ENCODE measurements around the gene UBE2V1. TPM values are rescaled to one million over a fixed set of nuclear protein-coding genes. Genes with fewer than 3 reads are reported as not detected.
A peak's percentile ranks its signal among the peaks of the same experiment; 100 is the strongest.
"Not testable (repeated sequence)": the region's sequence is repeated elsewhere in the genome, so short reads cannot be mapped to it uniquely, and the experiment has no call there.

UBE2V1 gene
- total RNA-seq, 3 donors from 2014 or later = 63.8 to 81.6 (median 79.9) TPM

GRCh38 chr20:50140339-50140859 is 27.4 kb upstream of the UBE2V1 start:
- Histone ChIP-seq H3K9me3 (no peaks in the 10 kb centered on the region), H3K4me3 (no peak overlapping the region), H3K27me3 (no peaks in the 10 kb centered on the region), H3K4me1 (peaks cover 3 to 11% of the 10 kb centered on the region in 2 donors), H3K36me3 (no peaks in the 10 kb centered on the region), H3K27ac (no peak overlapping the region)
- intact Hi-C loops (cut with DNase I; ENCODE audit: low total_unique reads) = no loop called here
- DNase-seq (ENCODE audit: low spot score in 2 of 2) = no peak
- TF ChIP-seq, protein P1, sequence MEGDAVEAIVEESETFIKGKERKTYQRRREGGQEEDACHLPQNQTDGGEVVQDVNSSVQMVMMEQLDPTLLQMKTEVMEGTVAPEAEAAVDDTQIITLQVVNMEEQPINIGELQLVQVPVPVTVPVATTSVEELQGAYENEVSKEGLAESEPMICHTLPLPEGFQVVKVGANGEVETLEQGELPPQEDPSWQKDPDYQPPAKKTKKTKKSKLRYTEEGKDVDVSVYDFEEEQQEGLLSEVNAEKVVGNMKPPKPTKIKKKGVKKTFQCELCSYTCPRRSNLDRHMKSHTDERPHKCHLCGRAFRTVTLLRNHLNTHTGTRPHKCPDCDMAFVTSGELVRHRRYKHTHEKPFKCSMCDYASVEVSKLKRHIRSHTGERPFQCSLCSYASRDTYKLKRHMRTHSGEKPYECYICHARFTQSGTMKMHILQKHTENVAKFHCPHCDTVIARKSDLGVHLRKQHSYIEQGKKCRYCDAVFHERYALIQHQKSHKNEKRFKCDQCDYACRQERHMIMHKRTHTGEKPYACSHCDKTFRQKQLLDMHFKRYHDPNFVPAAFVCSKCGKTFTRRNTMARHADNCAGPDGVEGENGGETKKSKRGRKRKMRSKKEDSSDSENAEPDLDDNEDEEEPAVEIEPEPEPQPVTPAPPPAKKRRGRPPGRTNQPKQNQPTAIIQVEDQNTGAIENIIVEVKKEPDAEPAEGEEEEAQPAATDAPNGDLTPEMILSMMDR (IDR thresholded peaks at IDR 0.05) = no peak
- TF ChIP-seq POLR2A (IDR thresholded peaks at IDR 0.05) (no peak), POLR2AphosphoS5 (IDR thresholded peaks at IDR 0.05) (no peak)

DNA sequence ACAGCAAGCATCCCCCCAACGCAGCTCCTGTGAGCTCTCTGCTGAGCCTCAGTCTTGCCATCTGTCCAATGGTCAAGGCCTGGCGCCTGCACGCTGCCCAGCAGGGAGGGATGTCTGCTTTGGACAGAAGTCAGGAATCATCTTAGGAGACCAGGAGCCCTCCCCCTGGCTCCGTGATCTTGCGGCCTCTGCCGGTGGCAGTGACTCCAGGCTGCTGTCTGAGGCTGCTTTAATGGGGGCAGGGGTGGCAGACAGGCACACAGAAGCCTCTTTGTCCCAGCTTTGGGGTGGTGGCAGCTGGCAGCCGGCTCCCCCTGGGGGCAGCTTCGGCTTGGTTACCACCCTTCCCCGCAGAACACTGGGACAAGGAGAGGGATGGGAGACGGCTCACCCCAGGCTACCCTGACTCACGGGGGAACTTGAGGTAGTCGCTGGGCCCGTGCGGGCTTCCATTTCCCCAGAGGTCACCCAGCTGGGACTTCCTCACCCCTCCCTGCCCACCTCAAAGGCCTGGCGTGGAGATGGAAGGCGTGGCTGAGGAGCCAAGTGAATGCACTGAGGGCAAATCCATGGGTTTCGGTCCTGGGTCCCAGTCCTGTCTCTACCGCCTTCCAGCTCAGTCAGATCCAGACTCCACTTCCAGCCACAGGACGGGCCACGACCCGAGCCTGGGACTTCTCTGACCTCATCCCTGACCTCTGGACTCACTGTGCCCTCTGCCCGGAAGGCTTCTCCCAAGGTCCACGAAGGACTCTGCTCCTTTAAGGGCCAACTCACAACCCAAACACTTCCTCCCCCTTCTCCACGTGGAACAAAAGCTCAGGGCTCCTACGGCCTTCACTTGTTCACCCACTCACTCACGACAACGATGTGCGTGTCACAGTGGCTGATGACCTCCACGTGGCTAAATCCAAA is 25.8 kb upstream of the UBE2V1 start:
- H3K4me3 ChIP-seq = peak overlapping the region in 1 of 3 donors; percentile 17
- no peaks in the 10 kb centered on the region for H3K27me3 ChIP-seq
- peaks cover 0 to 11% of the 10 kb centered on the region in 2 donors for H3K4me1 ChIP-seq
- intact Hi-C loops (cut with DNase I; ENCODE audit: low total_unique reads) = no loop called here
- no peaks in the 10 kb centered on the region for H3K9me3 ChIP-seq
- TF ChIP-seq POLR2A (IDR thresholded peaks at IDR 0.05) (no peak), POLR2AphosphoS5 (IDR thresholded peaks at IDR 0.05) (no peak)
- TF ChIP-seq, protein P1 (IDR thresholded peaks at IDR 0.05) = peak in 1 of 3 donors; percentile 28
- DNase-seq (ENCODE audit: low spot score in 2 of 2) = peak in 1 of 2 donors; percentile 59
- H3K36me3 ChIP-seq = no peaks in the 10 kb centered on the region
- peak overlapping the region; percentile 69 to 86 for H3K27ac ChIP-seq

GRCh38 chr20:50138120-50138478 is 25.1 kb upstream of the UBE2V1 start:
- Histone ChIP-seq H3K4me1 (peaks cover 0 to 11% of the 10 kb centered on the region in 2 donors), H3K27ac (peak overlapping the region; percentile 69 to 86)
- intact Hi-C loops (cut with DNase I; ENCODE audit: low total_unique reads) = no loop called here

DNA sequence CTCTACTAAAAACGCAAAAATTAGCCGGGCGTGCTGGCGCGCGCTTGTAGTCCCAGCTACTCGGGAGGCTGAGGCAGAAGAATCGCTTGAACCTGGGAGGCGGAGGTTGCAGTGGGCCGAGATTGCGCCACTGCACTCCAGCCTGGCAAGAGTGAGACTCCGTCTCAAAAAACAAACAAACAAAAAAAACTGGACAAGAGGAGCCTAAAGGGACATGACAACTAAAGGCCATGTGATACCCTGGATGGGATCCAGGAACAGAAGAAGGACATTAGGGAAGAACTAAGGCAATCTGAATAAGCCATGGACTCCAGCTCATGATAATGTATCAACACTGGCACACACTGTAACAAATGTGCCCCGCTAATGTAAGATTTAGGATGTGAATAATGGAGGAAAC is 24.8 kb upstream of the UBE2V1 start:
- intact Hi-C loops (cut with DNase I; ENCODE audit: low total_unique reads); H3K9me3 ChIP-seq; DNase-seq (ENCODE audit: low spot score in 2 of 2); H3K36me3 ChIP-seq; H3K27me3 ChIP-seq; H3K4me3 ChIP-seq: not testable (repeated sequence)
- peak overlapping the region; percentile 69 to 86 for H3K27ac ChIP-seq
- peak in 2 of 3 donors; percentile 38 to 42 for TF ChIP-seq POLR2AphosphoS5 (IDR thresholded peaks at IDR 0.05)
- H3K4me1 ChIP-seq = peaks cover 0 to 11% of the 10 kb centered on the region in 2 donors

More at GRCh38 chr20:50138120-50138478, 25.1 kb upstream of the UBE2V1 start:
- Histone ChIP-seq H3K27me3 (no peaks in the 10 kb centered on the region), H3K9me3 (no peaks in the 10 kb centered on the region), H3K36me3 (no peaks in the 10 kb centered on the region), H3K4me3 (no peak overlapping the region)
- no peak for DNase-seq (ENCODE audit: low spot score in 2 of 2)
- TF ChIP-seq POLR2A (IDR thresholded peaks at IDR 0.05) = no peak

GRCh38 chr20:50136822-50137599 is 24.1 kb upstream of the UBE2V1 start:
- peak overlapping the region; percentile 69 to 86 for H3K27ac ChIP-seq
- H3K4me3 ChIP-seq = no peak overlapping the region
- TF ChIP-seq, protein P1 (IDR thresholded peaks at IDR 0.05) = no peak
- TF ChIP-seq POLR2AphosphoS5 (IDR thresholded peaks at IDR 0.05) (no peak), POLR2A (IDR thresholded peaks at IDR 0.05) (no peak)
- DNase-seq (ENCODE audit: low spot score in 2 of 2) = no peak
- no peaks in the 10 kb centered on the region for H3K27me3 ChIP-seq
- H3K36me3 ChIP-seq = no peaks in the 10 kb centered on the region
- intact Hi-C loops (cut with DNase I; ENCODE audit: low total_unique reads) = no loop called here
- H3K4me1 ChIP-seq = peaks cover 0 to 11% of the 10 kb centered on the region in 2 donors
- no peaks in the 10 kb centered on the region for H3K9me3 ChIP-seq

DNA sequence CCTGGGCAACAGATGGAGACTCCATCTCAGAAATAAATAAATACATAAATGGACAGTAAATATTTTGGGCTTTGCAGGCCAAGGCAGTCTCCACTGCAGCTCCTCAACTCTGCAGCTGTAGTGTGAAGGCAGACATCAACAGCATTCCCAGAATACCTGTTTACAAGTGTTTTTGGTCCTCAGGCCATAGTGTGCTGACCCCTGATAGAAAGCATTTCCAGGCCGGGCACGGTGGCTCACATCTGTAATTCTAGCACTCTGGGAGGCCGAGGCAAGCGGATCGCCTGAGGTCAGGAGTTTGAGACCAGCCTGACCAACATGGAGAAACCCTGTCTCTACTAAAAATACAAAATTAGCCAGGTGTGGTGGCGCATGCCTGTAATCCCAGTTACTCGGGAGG is 22.2 kb upstream of the UBE2V1 start:
- H3K4me1 ChIP-seq = peaks cover 0 to 11% of the 10 kb centered on the region in 2 donors
- intact Hi-C loops (cut with DNase I; ENCODE audit: low total_unique reads); DNase-seq (ENCODE audit: low spot score in 2 of 2); H3K27ac ChIP-seq; H3K4me3 ChIP-seq; H3K36me3 ChIP-seq; H3K9me3 ChIP-seq; H3K27me3 ChIP-seq: not testable (repeated sequence)
